NOMO-1 (cell line): ENCODE results near the gene ZSCAN22.

Experiments used
- DNase-seq, 2 experiments: peaks; one replicate each; lab custom pipeline; 2025; ENCODE audit not compliant: unreplicated experiment in 2 of 2; lab: John Stamatoyannopoulos, UW

The ZSCAN22 gene

GRCh38 chr19:58350871-58351557 is 24.2 kb downstream of the ZSCAN22 start:
- no peak for DNase-seq

- no peak for DNase-seq
These were observed 24.7 kb downstream of the ZSCAN22 start for GRCh38 chr19:58351558-58351878.

GRCh38 chr19:58351990-58352755 is 25.4 kb downstream of the ZSCAN22 start:
- DNase-seq: no peak

- no peak for DNase-seq
These were observed 26.2 kb downstream of the ZSCAN22 start, which contains the start of gene A1BG for GRCh38 chr19:58352760-58353671. Gene A1BG, minus strand, starts transcription at chr19:58353492. Its CDS starts 55 bp downstream, at chr19:58353437.

GRCh38 chr19:58353717-58354477 is 27.1 kb downstream of the ZSCAN22 start:
- DNase-seq: no peak

GRCh38 chr19:58354478-58355030 is 27.8 kb downstream of the ZSCAN22 start:
- DNase-seq: no peak

- DNase-seq: no peak
These were observed 28.5 kb downstream of the ZSCAN22 start for GRCh38 chr19:58355215-58355796.

GRCh38 chr19:58355908-58356765 is 29.3 kb downstream of the ZSCAN22 start:
- no peak for DNase-seq

GRCh38 chr19:58356766-58357480 is 30.1 kb downstream of the ZSCAN22 start:
- no peak for DNase-seq

- no peak for DNase-seq
These were observed 30.8 kb downstream of the ZSCAN22 start for GRCh38 chr19:58357481-58358145.

GRCh38 chr19:58361900-58362271 is 35.1 kb downstream of the ZSCAN22 start:
- DNase-seq: peak in 1 of 2 experiments; percentile 50

GRCh38 chr19:58362272-58362994 is 35.6 kb downstream of the ZSCAN22 start, which contains the start of gene ZNF497:
Gene ZNF497, minus strand, starts transcription at chr19:58362751. Its CDS starts 5,116 bp downstream, at chr19:58357635.
- DNase-seq: peak; percentile 93 to 96

- peak; percentile 90 to 95 for DNase-seq
These were observed 37.4 kb downstream of the ZSCAN22 start for GRCh38 chr19:58364146-58364545.

GRCh38 chr19:58366585-58367430 is 40.0 kb downstream of the ZSCAN22 start:
- no peak for DNase-seq

GRCh38 chr19:58367698-58368454 is 41.1 kb downstream of the ZSCAN22 start:
- DNase-seq: no peak
